Ascending aorta (tissue), 2 donors: ENCODE measurements around the gene ACTMAP. TPM values are rescaled to one million over a fixed set of nuclear protein-coding genes. Genes with fewer than 3 reads are reported as not detected.
"Not testable (repeated sequence)": the region's sequence is repeated elsewhere in the genome, so short reads cannot be mapped to it uniquely, and the experiment has no call there.

ENCODE experiments used
- DNase-seq, 2 donors: peaks; one replicate each; pipeline ENCODE4 v3.0.0-alpha.2; 2019; ENCODE audit warnings: low spot score in 2 of 2
- H3K27ac ChIP-seq, 2 donors: fragments of 200-600 bp; sonication (generic); one replicate each; pipeline ENCODE4 v1.5.1; 2016 to 2017; ENCODE audit warnings: mild to moderate bottlenecking in 1 of 2
- H3K27me3 ChIP-seq: fragments of 200-600 bp; sonication (generic); one replicate; pipeline ENCODE4 v1.5.1; 2017
- H3K36me3 ChIP-seq, 2 donors: fragments of 200-600 bp; sonication (generic); one replicate each; pipeline ENCODE4 v1.5.1; 2016
- H3K4me1 ChIP-seq, 2 donors: fragments of 200-600 bp; sonication (generic); one replicate each; pipeline ENCODE4 v1.5.1; 2016 to 2017; ENCODE audit warnings: mild to moderate bottlenecking in 1 of 2
- H3K4me3 ChIP-seq, 2 donors: fragments of 200-600 bp; sonication (generic); one replicate each; pipeline ENCODE4 v1.5.1; 2016 to 2017; ENCODE audit warnings: mild to moderate bottlenecking in 1 of 2
- H3K9me3 ChIP-seq, 2 donors: fragments of 200-600 bp; sonication (generic); one replicate each; pipeline ENCODE4 v1.5.1; 2016
- intact Hi-C: fragments of 100-400 bp; cut with DNase I; formaldehyde crosslinking; loops from one replicate; pipeline ENCODE4 v1.15.1; 2023
- total RNA-seq: library from RNA; depleted of rRNA; stranded (reverse); fragments of >200 nt; gene quantifications from one replicate; pipeline ENCODE4 v1.1.0, GENCODE V29; 2016
- TF ChIP-seq, protein P1 (sequence below), 3 experiments: fragments of 200-600 bp in 2 of 3; fragments of 450-650 bp in 1 of 3; sonication (generic) in 2 of 3; IDR thresholded peaks; one replicate each; pipeline ENCODE4 v1.5.1; 2016 to 2019; ENCODE audit warnings: antibody characterized with exemption in 3 of 3, mild to moderate bottlenecking in 1 of 3, moderate library complexity in 1 of 3

ACTMAP gene
- total RNA-seq, 1 donor from 2014 or later = 8.3 TPM

GRCh38 chr19:40768869-40769268 is 18.6 kb upstream of the ACTMAP start:
- intact Hi-C loops = no loop called here
- Histone ChIP-seq H3K27ac (no peak overlapping the region), H3K36me3 (peaks cover 31 to 34% of the 10 kb centered on the region in 2 donors)

DNA sequence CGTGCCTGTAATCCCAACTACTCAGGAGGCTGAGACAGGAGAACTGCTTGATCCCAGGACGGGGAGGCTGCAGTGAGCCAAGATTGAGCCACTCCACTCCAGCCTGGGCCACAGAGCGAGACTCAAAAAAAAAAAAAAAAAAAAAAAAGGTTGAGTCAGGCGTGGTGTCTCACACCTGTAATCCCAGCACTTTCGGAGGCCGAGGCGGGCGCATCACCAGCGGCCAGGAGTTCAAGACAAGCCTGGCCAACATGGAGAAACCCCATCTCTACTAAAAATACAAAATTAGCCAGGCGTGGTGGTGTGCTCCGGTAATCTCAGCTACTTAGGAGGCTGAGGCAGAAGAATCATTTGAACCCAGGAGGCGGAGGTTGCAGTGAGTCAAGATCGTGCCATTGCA is 16.1 kb upstream of the ACTMAP start:
- H3K4me3 ChIP-seq, DNase-seq, H3K4me1 ChIP-seq, intact Hi-C loops, H3K9me3 ChIP-seq, H3K27ac ChIP-seq, H3K27me3 ChIP-seq: not testable (repeated sequence)
- peaks cover 50 to 58% of the 10 kb centered on the region in 2 donors for H3K36me3 ChIP-seq

More at GRCh38 chr19:40768869-40769268, 18.6 kb upstream of the ACTMAP start:
- Histone ChIP-seq H3K9me3 (no peaks in the 10 kb centered on the region), H3K4me3 (no peak overlapping the region), H3K27me3 (no peaks in the 10 kb centered on the region), H3K4me1 (no peaks in the 10 kb centered on the region)
- TF ChIP-seq, protein P1, sequence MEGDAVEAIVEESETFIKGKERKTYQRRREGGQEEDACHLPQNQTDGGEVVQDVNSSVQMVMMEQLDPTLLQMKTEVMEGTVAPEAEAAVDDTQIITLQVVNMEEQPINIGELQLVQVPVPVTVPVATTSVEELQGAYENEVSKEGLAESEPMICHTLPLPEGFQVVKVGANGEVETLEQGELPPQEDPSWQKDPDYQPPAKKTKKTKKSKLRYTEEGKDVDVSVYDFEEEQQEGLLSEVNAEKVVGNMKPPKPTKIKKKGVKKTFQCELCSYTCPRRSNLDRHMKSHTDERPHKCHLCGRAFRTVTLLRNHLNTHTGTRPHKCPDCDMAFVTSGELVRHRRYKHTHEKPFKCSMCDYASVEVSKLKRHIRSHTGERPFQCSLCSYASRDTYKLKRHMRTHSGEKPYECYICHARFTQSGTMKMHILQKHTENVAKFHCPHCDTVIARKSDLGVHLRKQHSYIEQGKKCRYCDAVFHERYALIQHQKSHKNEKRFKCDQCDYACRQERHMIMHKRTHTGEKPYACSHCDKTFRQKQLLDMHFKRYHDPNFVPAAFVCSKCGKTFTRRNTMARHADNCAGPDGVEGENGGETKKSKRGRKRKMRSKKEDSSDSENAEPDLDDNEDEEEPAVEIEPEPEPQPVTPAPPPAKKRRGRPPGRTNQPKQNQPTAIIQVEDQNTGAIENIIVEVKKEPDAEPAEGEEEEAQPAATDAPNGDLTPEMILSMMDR (IDR thresholded peaks at IDR 0.05) = no peak
- DNase-seq = no peak

DNA sequence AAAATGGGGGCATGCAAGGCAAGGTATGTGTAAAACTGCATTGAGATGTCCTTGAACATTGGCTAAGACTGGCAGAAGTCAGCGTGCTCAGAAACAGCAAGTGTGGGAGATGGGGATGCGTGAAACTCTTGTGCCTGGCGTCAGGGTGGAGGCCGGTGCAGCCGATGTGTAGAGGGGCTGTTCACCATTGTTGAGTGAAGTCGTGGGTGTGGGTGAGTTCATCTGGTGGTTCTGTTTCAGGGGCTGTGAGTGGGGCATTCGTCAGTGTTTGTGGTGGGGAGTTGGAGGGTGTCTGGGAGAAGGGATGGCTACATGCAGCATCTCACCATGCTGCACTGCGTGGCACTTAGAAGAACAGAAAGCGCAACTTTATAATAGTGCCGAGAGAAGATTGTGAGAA is 13.7 kb upstream of the ACTMAP start:
- Histone ChIP-seq H3K9me3 (no peaks in the 10 kb centered on the region), H3K4me3 (no peak overlapping the region), H3K36me3 (peaks cover 73 to 83% of the 10 kb centered on the region in 2 donors), H3K27ac (no peak overlapping the region), H3K27me3 (no peaks in the 10 kb centered on the region), H3K4me1 (no peaks in the 10 kb centered on the region)
- intact Hi-C loops = no loop called here
- no peak for DNase-seq
- TF ChIP-seq, protein P1 (IDR thresholded peaks at IDR 0.05) = no peak

DNA sequence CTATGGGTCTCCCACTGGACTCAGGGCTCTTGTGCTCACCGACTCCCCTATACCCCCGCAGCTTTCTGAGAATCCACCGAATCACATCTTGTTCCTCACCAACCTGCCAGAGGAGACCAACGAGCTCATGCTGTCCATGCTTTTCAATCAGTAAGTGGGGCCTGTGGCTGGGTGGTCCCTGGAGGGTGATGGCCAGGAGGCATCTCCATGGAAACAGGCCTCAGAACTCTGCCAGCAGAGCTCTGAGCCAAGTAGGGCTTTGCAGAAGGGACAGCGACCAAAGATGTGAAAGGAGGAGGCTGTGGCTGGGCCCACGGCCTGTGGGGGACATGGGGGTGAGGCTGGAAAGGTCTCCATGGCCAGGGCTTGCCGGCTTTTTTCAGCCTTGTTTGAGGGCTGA is 13.2 kb upstream of the ACTMAP start:
- Histone ChIP-seq H3K36me3 (peaks cover 78 to 87% of the 10 kb centered on the region in 2 donors), H3K4me1 (no peaks in the 10 kb centered on the region), H3K9me3 (no peaks in the 10 kb centered on the region), H3K27ac (no peak overlapping the region), H3K27me3 (no peaks in the 10 kb centered on the region), H3K4me3 (no peak overlapping the region)
- TF ChIP-seq, protein P1 (IDR thresholded peaks at IDR 0.05) = no peak
- intact Hi-C loops = no loop called here
- no peak for DNase-seq

GRCh38 chr19:40762754-40763470 is 12.6 kb upstream of the ACTMAP start:
- Histone ChIP-seq H3K4me1 (no peaks in the 10 kb centered on the region), H3K27ac (no peak overlapping the region), H3K4me3 (no peak overlapping the region), H3K9me3 (no peaks in the 10 kb centered on the region), H3K27me3 (no peaks in the 10 kb centered on the region), H3K36me3 (peaks cover 84 to 93% of the 10 kb centered on the region in 2 donors)
- TF ChIP-seq, protein P1 (IDR thresholded peaks at IDR 0.05) = no peak
- intact Hi-C loops = no loop called here
- DNase-seq = no peak

GRCh38 chr19:40759352-40759751 is 9.1 kb upstream of the ACTMAP start:
- intact Hi-C loops = no loop called here
- Histone ChIP-seq H3K9me3 (no peaks in the 10 kb centered on the region), H3K27me3 (no peaks in the 10 kb centered on the region), H3K4me3 (no peak overlapping the region), H3K36me3 (peaks cover 76 to 82% of the 10 kb centered on the region in 2 donors), H3K4me1 (peaks cover 2 to 16% of the 10 kb centered on the region in 2 donors), H3K27ac (no peak overlapping the region)
- TF ChIP-seq, protein P1 (IDR thresholded peaks at IDR 0.05) = no peak
- DNase-seq = no peak
